RWPE2 (cell line): ENCODE data around the gene EGFR.

Experiments
- ATAC-seq: fragments of 200-7000 bp; cut with Tn5 transposase; 3 replicates; pipeline ENCODE4 v1.9.1; 2021; ENCODE audit warnings: low read depth
- DNase-seq: peaks from one replicate; pipeline ENCODE4 v3.0.0-alpha.2; 2020; ENCODE audit warnings: low spot score
- H3K27ac ChIP-seq: fragments of 450-650 bp; 2 replicates; pipeline ENCODE4 v1.5.1; 2017; ENCODE audit warnings: mild to moderate bottlenecking; ENCODE audit not compliant: poor library complexity, severe bottlenecking
- H3K27me3 ChIP-seq: fragments of 250-450 bp; sonication (Bioruptor Pico); 2 replicates; pipeline ENCODE4 v1.5.1; 2021; ENCODE audit warnings: mild to moderate bottlenecking, moderate library complexity; ENCODE audit not compliant: insufficient read depth, poor library complexity, severe bottlenecking
- H3K36me3 ChIP-seq: fragments of 250-450 bp; sonication (Bioruptor Pico); 2 replicates; pipeline ENCODE4 v1.5.1; 2020; ENCODE audit warnings: low read depth, mild to moderate bottlenecking, moderate library complexity
- H3K4me1 ChIP-seq: fragments of 250-450 bp; sonication (Bioruptor Pico); 2 replicates; pipeline ENCODE4 v1.5.1; 2021; ENCODE audit warnings: mild to moderate bottlenecking, moderate library complexity; ENCODE audit not compliant: insufficient read depth, poor library complexity, severe bottlenecking
- H3K4me3 ChIP-seq: fragments of 250-450 bp; sonication (Bioruptor Pico); 2 replicates; pipeline ENCODE4 v1.5.1; 2021; ENCODE audit warnings: mild to moderate bottlenecking, moderate library complexity; ENCODE audit not compliant: severe bottlenecking
- H3K9me3 ChIP-seq: fragments of 250-450 bp; sonication (Bioruptor Pico); 2 replicates; pipeline ENCODE4 v1.5.1; 2021; ENCODE audit warnings: mild to moderate bottlenecking, moderate library complexity; ENCODE audit not compliant: severe bottlenecking
- CTCF ChIP-seq: fragments of 450-650 bp; IDR thresholded peaks from one replicate; pipeline ENCODE4 v1.5.1; 2017; ENCODE audit warnings: mild to moderate bottlenecking, moderate library complexity; ENCODE audit not compliant: poor library complexity, severe bottlenecking

The EGFR gene

GRCh38 chr7:55028011-55028410, 9.2 kb downstream of the EGFR start:
- no peak for TF ChIP-seq CTCF
- Histone ChIP-seq H3K9me3 (no peaks in the 10 kb centered on the region), H3K4me1 (peaks cover 96% of the 10 kb centered on the region), H3K27ac (peak overlapping the region; percentile 96), H3K4me3 (no peak overlapping the region), H3K27me3 (no peaks in the 10 kb centered on the region), H3K36me3 (peaks cover 98% of the 10 kb centered on the region)
- ATAC-seq (no peak), DNase-seq (no peak)

GRCh38 chr7:55030314-55030713, 11.5 kb downstream of the EGFR start:
- DNase-seq, result no peak
- TF ChIP-seq CTCF, result no peak
- Histone ChIP-seq H3K27me3 (no peaks in the 10 kb centered on the region), H3K36me3 (peaks cover 95% of the 10 kb centered on the region), H3K4me3 (no peak overlapping the region), H3K4me1 (peaks cover 96% of the 10 kb centered on the region), H3K27ac (peak overlapping the region; percentile 96), H3K9me3 (no peaks in the 10 kb centered on the region)
- ATAC-seq, result no peak

GRCh38 chr7:55031075-55031474, 12.3 kb downstream of the EGFR start:
- ATAC-seq (no peak), DNase-seq (no peak)
- TF ChIP-seq CTCF, result no peak
- Histone ChIP-seq H3K9me3 (no peaks in the 10 kb centered on the region), H3K36me3 (peaks cover 91% of the 10 kb centered on the region), H3K27me3 (no peaks in the 10 kb centered on the region), H3K27ac (peak overlapping the region; percentile 96), H3K4me1 (peaks cover 88% of the 10 kb centered on the region), H3K4me3 (no peak overlapping the region)

GRCh38 chr7:55032069-55032699, 13.4 kb downstream of the EGFR start:
- no peak for TF ChIP-seq CTCF
- ATAC-seq, result peak; percentile 10; the same call in 1 of the 3 replicates
- Histone ChIP-seq H3K27ac (peak overlapping the region; percentile 96), H3K4me1 (peaks cover 81% of the 10 kb centered on the region), H3K9me3 (no peaks in the 10 kb centered on the region), H3K27me3 (no peaks in the 10 kb centered on the region), H3K36me3 (peaks cover 90% of the 10 kb centered on the region), H3K4me3 (no peak overlapping the region)
- no peak for DNase-seq

- H3K36me3 ChIP-seq, result peaks cover 92% of the 10 kb centered on the region
- DNase-seq, result no peak
- ATAC-seq, result peak; percentile 11
- no peak for TF ChIP-seq CTCF
- peak overlapping the region; percentile 96 for H3K27ac ChIP-seq
- H3K27me3 ChIP-seq, result no peaks in the 10 kb centered on the region
- no peak overlapping the region for H3K4me3 ChIP-seq
- H3K9me3 ChIP-seq, result no peaks in the 10 kb centered on the region
- H3K4me1 ChIP-seq, result peaks cover 74% of the 10 kb centered on the region
Observed at GRCh38 chr7:55033236-55033846, 14.5 kb downstream of the EGFR start.
